Measurements from ENCODE around the gene NRAS. TPM values are rescaled to one million over a fixed set of nuclear protein-coding genes. Genes with fewer than 3 reads are reported as not detected.

The NRAS gene
- total and polyA plus RNA-seq, 3 donors from 2014 or later, result 17.4 to 24.6 (median 22.8) TPM

GRCh38 chr1:114719424-114719787 is 2.8 kb upstream of the NRAS start:
- TF ChIP-seq POLR2A (IDR thresholded peaks at IDR 0.05), result no peak
- TF ChIP-seq, protein P1, sequence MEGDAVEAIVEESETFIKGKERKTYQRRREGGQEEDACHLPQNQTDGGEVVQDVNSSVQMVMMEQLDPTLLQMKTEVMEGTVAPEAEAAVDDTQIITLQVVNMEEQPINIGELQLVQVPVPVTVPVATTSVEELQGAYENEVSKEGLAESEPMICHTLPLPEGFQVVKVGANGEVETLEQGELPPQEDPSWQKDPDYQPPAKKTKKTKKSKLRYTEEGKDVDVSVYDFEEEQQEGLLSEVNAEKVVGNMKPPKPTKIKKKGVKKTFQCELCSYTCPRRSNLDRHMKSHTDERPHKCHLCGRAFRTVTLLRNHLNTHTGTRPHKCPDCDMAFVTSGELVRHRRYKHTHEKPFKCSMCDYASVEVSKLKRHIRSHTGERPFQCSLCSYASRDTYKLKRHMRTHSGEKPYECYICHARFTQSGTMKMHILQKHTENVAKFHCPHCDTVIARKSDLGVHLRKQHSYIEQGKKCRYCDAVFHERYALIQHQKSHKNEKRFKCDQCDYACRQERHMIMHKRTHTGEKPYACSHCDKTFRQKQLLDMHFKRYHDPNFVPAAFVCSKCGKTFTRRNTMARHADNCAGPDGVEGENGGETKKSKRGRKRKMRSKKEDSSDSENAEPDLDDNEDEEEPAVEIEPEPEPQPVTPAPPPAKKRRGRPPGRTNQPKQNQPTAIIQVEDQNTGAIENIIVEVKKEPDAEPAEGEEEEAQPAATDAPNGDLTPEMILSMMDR (IDR thresholded peaks at IDR 0.05), result no peak
- intact Hi-C loops (cut with DNase I; ENCODE audit: low total_unique reads), result no loop called here

GRCh38 chr1:114718661-114719423 is 2.3 kb upstream of the NRAS start:
- DNase-seq, result no peak
- TF ChIP-seq POLR2A (IDR thresholded peaks at IDR 0.05), result no peak
- TF ChIP-seq, protein P1 (IDR thresholded peaks at IDR 0.05), result no peak
- Histone ChIP-seq H3K27ac (no peak overlapping the region), H3K27me3 (no peaks in the 10 kb centered on the region), H3K4me1 (peaks cover 9% of the 10 kb centered on the region), H3K36me3 (ENCODE audit: low read depth, missing control alignments) (no peaks in the 10 kb centered on the region), H3K9me3 (no peaks in the 10 kb centered on the region), H3K4me3 (no peak overlapping the region)
- WGBS, 2 donors, result 92 to 94% methylated on average over 10 to 11 of the region's 11 CpGs
- intact Hi-C loops (cut with DNase I; ENCODE audit: low total_unique reads), result no loop called here

More at GRCh38 chr1:114719424-114719787, 2.8 kb upstream of the NRAS start:
- Histone ChIP-seq H3K9me3 (no peaks in the 10 kb centered on the region), H3K27ac (no peak overlapping the region), H3K36me3 (ENCODE audit: low read depth, missing control alignments) (no peaks in the 10 kb centered on the region), H3K4me3 (no peak overlapping the region), H3K4me1 (peaks cover 9% of the 10 kb centered on the region), H3K27me3 (no peaks in the 10 kb centered on the region)
- DNase-seq, result no peak
- WGBS, 2 donors, result 88 to 93% methylated on average over 3 of the region's 3 CpGs

DNA sequence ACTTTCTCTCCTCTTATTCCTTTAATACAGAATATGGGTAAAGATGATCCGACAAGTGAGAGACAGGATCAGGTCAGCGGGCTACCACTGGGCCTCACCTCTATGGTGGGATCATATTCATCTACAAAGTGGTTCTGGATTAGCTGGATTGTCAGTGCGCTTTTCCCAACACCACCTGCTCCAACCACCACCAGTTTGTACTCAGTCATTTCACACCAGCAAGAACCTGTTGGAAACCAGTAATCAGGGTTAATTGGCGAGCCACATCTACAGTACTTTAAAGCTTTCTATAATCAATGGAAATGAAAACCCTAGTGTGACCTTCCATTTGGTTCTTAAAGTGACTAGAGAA is 643 bp downstream of the NRAS start:
- no peaks in the 10 kb centered on the region for H3K36me3 ChIP-seq (ENCODE audit: low read depth, missing control alignments)
- no peaks in the 10 kb centered on the region for H3K9me3 ChIP-seq
- intact Hi-C loops (cut with DNase I; ENCODE audit: low total_unique reads), result no loop called here
- H3K27ac ChIP-seq, result peak overlapping the region in 1 of 2 donors; percentile 84
- peaks cover 9% of the 10 kb centered on the region for H3K4me1 ChIP-seq
- WGBS, 2 donors, result 18 to 21% methylated on average over 4 of the region's 4 CpGs
- peak overlapping the region; percentile 85 to 91 for H3K4me3 ChIP-seq
- no peak for TF ChIP-seq POLR2A (IDR thresholded peaks at IDR 0.05)
- TF ChIP-seq, protein P1 (IDR thresholded peaks at IDR 0.05), result no peak
- DNase-seq, result no peak
- H3K27me3 ChIP-seq, result no peaks in the 10 kb centered on the region

DNA sequence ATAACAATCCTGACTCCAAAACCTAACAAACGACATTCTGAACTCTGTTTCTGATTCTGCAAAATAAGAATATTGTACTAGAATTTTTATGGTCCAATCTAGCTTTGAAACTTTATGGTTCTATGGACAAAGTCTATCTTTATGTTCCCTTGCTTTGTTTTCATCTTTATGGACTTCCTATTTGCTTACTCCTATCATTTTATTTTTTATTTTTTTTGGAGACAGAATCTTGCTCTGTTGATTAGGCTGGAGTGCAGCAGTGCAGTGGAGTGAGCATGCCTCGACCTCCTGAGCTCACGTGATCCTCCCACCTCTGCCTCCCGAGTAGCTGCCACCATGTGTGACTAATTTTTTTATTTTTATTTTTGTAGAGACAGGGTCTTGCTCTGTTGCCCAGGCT is 3.6 kb downstream of the NRAS start:
- Histone ChIP-seq H3K27me3 (no peaks in the 10 kb centered on the region), H3K36me3 (ENCODE audit: low read depth, missing control alignments) (no peaks in the 10 kb centered on the region), H3K4me1 (peaks cover 9% of the 10 kb centered on the region), H3K4me3 (no peak overlapping the region), H3K27ac (no peak overlapping the region), H3K9me3 (no peaks in the 10 kb centered on the region)
- no peak for DNase-seq
- 84 to 86% methylated on average over 4 of the region's 4 CpGs for WGBS, 2 donors
- no peak for TF ChIP-seq POLR2A (IDR thresholded peaks at IDR 0.05)
- TF ChIP-seq, protein P1 (IDR thresholded peaks at IDR 0.05), result no peak
- intact Hi-C loops (cut with DNase I; ENCODE audit: low total_unique reads), result no loop called here

DNA sequence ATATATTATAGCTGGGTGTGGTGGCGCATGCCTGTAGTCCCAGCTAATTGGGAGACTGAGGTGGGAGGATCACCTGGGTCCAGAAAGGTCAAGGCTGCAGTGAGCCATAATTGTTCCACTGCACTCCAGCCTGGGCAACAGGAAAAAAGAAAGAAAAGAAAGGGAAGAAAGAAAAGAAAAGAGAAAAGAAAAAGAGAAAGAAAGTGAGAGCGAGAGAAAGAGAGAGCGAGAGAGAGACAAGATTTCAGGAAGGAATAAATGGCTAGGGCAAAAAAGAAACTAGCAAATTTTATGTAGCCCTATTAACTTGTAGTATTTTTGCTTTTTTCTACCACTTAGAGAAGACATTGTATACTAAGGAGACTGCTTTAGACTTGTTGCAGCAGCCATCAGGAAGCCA is 6.2 kb downstream of the NRAS start:
- 95 to 96% methylated on average over 3 of the region's 3 CpGs for WGBS, 2 donors
- Histone ChIP-seq H3K9me3 (no peaks in the 10 kb centered on the region), H3K36me3 (ENCODE audit: low read depth, missing control alignments) (no peaks in the 10 kb centered on the region), H3K27me3 (no peaks in the 10 kb centered on the region), H3K4me1 (peaks cover 4% of the 10 kb centered on the region), H3K4me3 (no peak overlapping the region), H3K27ac (no peak overlapping the region)
- no peak for DNase-seq
- TF ChIP-seq, protein P1 (IDR thresholded peaks at IDR 0.05), result no peak
- no peak for TF ChIP-seq POLR2A (IDR thresholded peaks at IDR 0.05)
- intact Hi-C loops (cut with DNase I; ENCODE audit: low total_unique reads), result no loop called here

All from testis (tissue), 3 donors.